IPS-18a (cell line): ENCODE measurements around the gene IQCB1.

Experiments
- H3K27ac ChIP-seq: one replicate; pipeline ENCODE4 v1.5.1; 2013; ENCODE audit warnings: low read length
- H3K27me3 ChIP-seq: one replicate; pipeline ENCODE4 v1.6.1; 2013; ENCODE audit warnings: mild to moderate bottlenecking, low read length; ENCODE audit not compliant: control insufficient read depth, insufficient read depth
- H3K36me3 ChIP-seq: one replicate; pipeline ENCODE4 v1.6.1; 2013; ENCODE audit warnings: low read depth, low read length; ENCODE audit not compliant: control insufficient read depth
- H3K4me1 ChIP-seq: one replicate; pipeline ENCODE4 v1.6.1; 2013; ENCODE audit warnings: low read depth, low read length; ENCODE audit not compliant: control insufficient read depth
- H3K4me3 ChIP-seq: one replicate; pipeline ENCODE4 v1.5.1; 2013; ENCODE audit warnings: low read length
- H3K9ac ChIP-seq: one replicate; pipeline ENCODE4 v1.6.1; 2013; ENCODE audit warnings: mild to moderate bottlenecking, low read length, moderate library complexity
- H3K9me3 ChIP-seq: one replicate; pipeline ENCODE4 v1.6.1; 2013; ENCODE audit warnings: low read depth, low read length; ENCODE audit not compliant: control insufficient read depth

IQCB1 gene

DNA sequence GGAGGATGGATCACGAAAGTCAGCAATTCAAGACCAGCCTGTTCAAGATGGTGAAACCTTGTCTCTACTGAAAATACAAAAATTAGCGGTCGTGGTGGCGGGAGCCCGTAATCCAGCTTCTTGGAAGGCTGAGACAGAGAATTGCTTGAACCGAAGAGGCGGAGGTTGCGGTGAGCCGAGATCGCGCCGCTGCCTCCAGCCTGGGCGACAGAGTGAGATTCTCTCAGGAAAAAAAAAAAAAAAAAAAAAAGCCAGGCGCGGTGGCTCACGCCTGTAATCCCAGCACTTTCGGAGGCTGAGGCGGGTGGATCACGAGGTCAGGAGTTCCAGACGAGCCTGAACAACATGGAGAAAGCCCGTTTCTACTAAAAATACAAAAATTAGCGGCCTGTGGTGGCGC lies 5.1 kb upstream of the IQCB1 start:
- no peak overlapping the region for H3K27ac ChIP-seq
- H3K4me1 ChIP-seq, result no peaks in the 10 kb centered on the region
- H3K36me3 ChIP-seq, result no peaks in the 10 kb centered on the region
- H3K4me3 ChIP-seq, result no peak overlapping the region
- H3K9me3 ChIP-seq, result no peaks in the 10 kb centered on the region
- H3K9ac ChIP-seq, result no peak overlapping the region
- peaks cover 15% of the 10 kb centered on the region for H3K27me3 ChIP-seq

DNA sequence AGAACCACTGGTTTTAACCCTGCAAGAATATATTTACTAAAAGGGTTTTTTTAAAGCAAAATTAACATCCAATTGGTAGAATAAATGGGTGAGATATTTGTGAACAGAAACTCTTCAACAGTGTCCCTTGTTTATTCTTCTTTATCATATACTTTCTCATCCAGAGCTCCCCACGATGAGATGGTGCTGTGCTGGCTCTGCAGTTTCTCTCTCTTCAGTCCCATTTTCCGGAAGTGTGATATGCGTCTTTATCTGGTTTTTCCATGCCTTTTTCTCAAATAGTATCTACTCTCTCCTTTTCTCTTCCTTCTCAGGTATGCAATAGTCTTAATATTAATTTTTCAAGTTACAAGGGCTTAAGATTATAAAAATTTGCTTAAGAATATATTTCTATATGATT lies 1.6 kb upstream of the IQCB1 start:
- Histone ChIP-seq H3K4me3 (no peak overlapping the region), H3K4me1 (peaks cover 6% of the 10 kb centered on the region), H3K27me3 (peaks cover 15% of the 10 kb centered on the region), H3K36me3 (peaks cover 8% of the 10 kb centered on the region), H3K9ac (no peak overlapping the region), H3K9me3 (no peaks in the 10 kb centered on the region), H3K27ac (no peak overlapping the region)

GRCh38 chr3:121836064-121836463 lies 1.2 kb upstream of the IQCB1 start:
- H3K4me1 ChIP-seq, result peaks cover 6% of the 10 kb centered on the region

GRCh38 chr3:121835465-121835801 lies 573 bp upstream of the IQCB1 start:
- no peaks in the 10 kb centered on the region for H3K9me3 ChIP-seq
- peak overlapping the region; percentile 85 for H3K4me3 ChIP-seq
- H3K36me3 ChIP-seq, result peaks cover 8% of the 10 kb centered on the region
- peaks cover 6% of the 10 kb centered on the region for H3K4me1 ChIP-seq
- peaks cover 15% of the 10 kb centered on the region for H3K27me3 ChIP-seq
- peak overlapping the region; percentile 96 for H3K9ac ChIP-seq
- no peak overlapping the region for H3K27ac ChIP-seq

More at GRCh38 chr3:121836064-121836463, 1.2 kb upstream of the IQCB1 start:
- Histone ChIP-seq H3K27me3 (peaks cover 15% of the 10 kb centered on the region), H3K4me3 (peak overlapping the region; percentile 85), H3K9ac (no peak overlapping the region), H3K27ac (no peak overlapping the region), H3K9me3 (no peaks in the 10 kb centered on the region), H3K36me3 (peaks cover 8% of the 10 kb centered on the region)

- Histone ChIP-seq H3K4me1 (peaks cover 6% of the 10 kb centered on the region), H3K9me3 (no peaks in the 10 kb centered on the region), H3K27ac (peak overlapping the region; percentile 47), H3K36me3 (peaks cover 12% of the 10 kb centered on the region), H3K4me3 (peak overlapping the region; percentile 85), H3K9ac (peak overlapping the region; percentile 96), H3K27me3 (peaks cover 15% of the 10 kb centered on the region)
Measured at GRCh38 chr3:121834157-121834670, 646 bp downstream of the IQCB1 start.

- Histone ChIP-seq H3K4me1 (no peaks in the 10 kb centered on the region), H3K27me3 (no peaks in the 10 kb centered on the region), H3K27ac (no peak overlapping the region), H3K36me3 (peaks cover 57% of the 10 kb centered on the region), H3K4me3 (no peak overlapping the region), H3K9me3 (peaks cover 10% of the 10 kb centered on the region), H3K9ac (no peak overlapping the region)
Measured at GRCh38 chr3:121822973-121823372, 11.9 kb downstream of the IQCB1 start.

DNA sequence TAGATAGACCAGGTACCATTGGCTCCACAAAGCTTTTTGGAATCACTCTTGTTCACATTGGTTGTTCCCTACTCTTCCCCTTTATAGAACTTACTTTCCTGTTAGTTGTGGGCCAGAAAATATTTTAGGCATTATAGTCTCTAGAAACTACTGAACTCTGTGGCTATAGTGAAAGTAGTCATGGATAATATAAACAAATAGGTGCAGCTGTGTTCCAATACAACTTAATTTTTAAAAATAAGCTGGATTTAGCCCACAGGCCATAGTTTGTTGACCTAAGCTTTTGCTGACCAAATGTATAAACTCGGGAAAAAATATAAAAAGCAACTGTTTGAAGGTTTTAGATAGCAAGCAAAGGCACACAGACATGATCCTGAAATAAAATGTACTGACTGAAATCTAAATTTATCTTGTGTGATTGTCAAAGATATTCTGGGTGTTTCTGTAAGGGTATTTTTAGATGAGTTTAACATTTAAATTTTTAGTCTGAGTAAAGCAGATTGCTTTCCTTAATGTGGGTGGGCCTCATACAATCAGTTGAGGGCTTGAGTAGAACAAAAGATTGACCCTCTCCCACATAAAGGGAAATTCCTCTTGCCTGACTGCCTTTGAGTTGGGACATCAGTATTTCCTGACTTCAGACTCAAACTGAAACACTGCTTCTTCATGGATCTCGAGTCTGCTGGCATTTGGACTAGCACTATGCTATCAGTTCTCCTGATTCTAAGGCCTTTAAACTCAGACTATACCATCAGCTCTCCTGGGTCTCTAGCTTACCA lies 13.2 kb downstream of the IQCB1 start:
- Histone ChIP-seq H3K4me1 (no peaks in the 10 kb centered on the region), H3K4me3 (no peak overlapping the region), H3K9me3 (peaks cover 10% of the 10 kb centered on the region), H3K27me3 (no peaks in the 10 kb centered on the region), H3K27ac (no peak overlapping the region), H3K9ac (no peak overlapping the region), H3K36me3 (peaks cover 50% of the 10 kb centered on the region)

DNA sequence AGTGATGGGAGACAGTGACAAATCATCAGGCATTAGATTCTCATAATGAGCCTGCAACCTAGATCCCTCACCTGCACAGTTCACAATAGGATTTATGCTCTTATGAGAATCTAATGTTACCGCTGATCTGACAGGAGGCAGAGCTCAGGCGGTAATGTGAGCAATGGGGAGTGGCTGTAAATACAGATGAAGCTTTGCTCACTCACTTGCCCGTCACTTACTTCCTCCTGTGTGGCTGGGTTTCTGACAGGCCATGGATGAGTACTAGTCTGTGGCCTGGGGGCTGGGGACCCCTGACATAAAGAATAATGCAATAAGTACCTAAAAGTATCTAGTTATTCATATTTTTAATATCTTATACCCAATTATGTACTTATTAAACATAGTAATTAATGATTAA lies 15.6 kb downstream of the IQCB1 start:
- Histone ChIP-seq H3K27ac (no peak overlapping the region), H3K27me3 (no peaks in the 10 kb centered on the region), H3K9ac (no peak overlapping the region), H3K36me3 (peaks cover 28% of the 10 kb centered on the region), H3K9me3 (peaks cover 8% of the 10 kb centered on the region), H3K4me1 (no peaks in the 10 kb centered on the region), H3K4me3 (no peak overlapping the region)

GRCh38 chr3:121818578-121818977 lies 16.3 kb downstream of the IQCB1 start:
- no peaks in the 10 kb centered on the region for H3K27me3 ChIP-seq
- peaks cover 22% of the 10 kb centered on the region for H3K36me3 ChIP-seq
- no peak overlapping the region for H3K4me3 ChIP-seq
- H3K9ac ChIP-seq, result no peak overlapping the region
- no peaks in the 10 kb centered on the region for H3K4me1 ChIP-seq
- peaks cover 4% of the 10 kb centered on the region for H3K9me3 ChIP-seq
- H3K27ac ChIP-seq, result no peak overlapping the region

- Histone ChIP-seq H3K4me1 (no peaks in the 10 kb centered on the region), H3K9me3 (no peaks in the 10 kb centered on the region), H3K4me3 (no peak overlapping the region), H3K9ac (no peak overlapping the region), H3K27me3 (no peaks in the 10 kb centered on the region), H3K36me3 (peaks cover 18% of the 10 kb centered on the region), H3K27ac (no peak overlapping the region)
Measured at GRCh38 chr3:121817753-121818152, 17.1 kb downstream of the IQCB1 start.

DNA sequence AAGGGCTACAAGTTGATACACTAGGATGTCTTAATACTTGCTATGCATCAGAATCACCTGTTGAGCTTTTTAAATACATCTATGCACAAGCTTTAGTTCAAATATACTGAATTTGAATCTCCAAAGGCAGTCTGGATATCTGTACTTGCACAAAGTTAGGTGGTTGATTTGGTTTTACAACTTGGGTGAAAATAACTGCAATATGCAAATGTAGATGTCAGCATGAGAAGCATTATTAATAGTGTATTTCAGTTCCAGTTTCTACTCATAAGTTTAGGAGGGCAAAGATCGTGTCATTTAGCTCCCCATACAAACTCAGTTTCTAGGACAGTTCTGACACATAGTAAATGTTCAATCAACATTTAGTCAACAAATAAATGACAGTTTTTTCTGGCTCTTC lies 25.6 kb downstream of the IQCB1 start:
- no peak overlapping the region for H3K9ac ChIP-seq

DNA sequence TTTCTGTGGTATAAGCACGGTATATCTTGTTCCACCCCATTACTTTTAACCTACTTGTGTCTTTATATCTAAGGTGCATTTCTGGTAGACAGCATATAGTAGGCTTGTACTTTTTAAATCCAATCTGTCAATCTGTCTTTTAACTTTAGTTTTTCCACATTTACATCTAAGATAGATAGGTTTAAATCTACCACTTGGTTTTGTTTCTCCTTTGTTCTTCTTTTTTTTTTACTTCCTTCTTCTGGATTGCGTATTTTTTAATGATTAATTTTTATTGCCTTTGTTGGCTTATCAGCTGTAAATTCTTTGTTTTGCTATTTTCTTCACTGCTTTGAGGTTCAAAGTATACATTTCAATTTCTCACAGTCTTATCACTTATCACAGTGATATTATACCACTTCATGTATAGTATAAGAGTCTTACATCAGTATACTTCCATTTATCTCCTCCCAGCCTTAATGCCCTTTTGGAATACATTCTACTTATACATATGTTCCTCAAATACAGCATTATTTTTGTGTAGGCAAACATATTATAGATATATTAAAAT lies 31.0 kb downstream of the IQCB1 start:
- Histone ChIP-seq H3K36me3 (peaks cover 45% of the 10 kb centered on the region), H3K27ac (no peak overlapping the region), H3K9ac (no peak overlapping the region), H3K27me3 (no peaks in the 10 kb centered on the region), H3K4me1 (no peaks in the 10 kb centered on the region), H3K9me3 (no peaks in the 10 kb centered on the region), H3K4me3 (no peak overlapping the region)

More for the DNA sequence above, 25.6 kb downstream of the IQCB1 start:
- peaks cover 48% of the 10 kb centered on the region for H3K36me3 ChIP-seq
- no peak overlapping the region for H3K27ac ChIP-seq
- no peaks in the 10 kb centered on the region for H3K4me1 ChIP-seq
- no peak overlapping the region for H3K4me3 ChIP-seq
- H3K27me3 ChIP-seq, result no peaks in the 10 kb centered on the region
- H3K9me3 ChIP-seq, result no peaks in the 10 kb centered on the region
